ENCODE data around the gene DDX59.

DDX59 gene

DNA sequence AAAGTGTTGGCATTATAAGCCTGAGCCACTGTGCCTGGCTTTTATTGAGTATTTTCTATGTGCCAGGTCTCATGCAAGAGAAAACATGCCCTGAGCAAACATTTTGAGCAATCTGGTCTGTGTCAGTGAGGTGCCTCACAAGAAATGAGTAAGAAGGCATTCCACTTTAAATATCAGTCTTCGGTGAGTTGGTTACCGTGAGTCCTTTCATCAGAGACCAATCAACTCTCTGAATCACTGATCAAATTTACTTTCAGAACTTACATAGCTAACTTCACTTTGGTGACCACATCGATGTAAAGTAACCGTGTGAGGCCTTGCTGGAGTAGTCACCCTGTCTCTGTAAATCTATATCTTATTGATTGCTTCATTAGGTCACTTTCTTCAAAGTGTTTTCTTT, 14.3 kb upstream of the DDX59 start:
- no peak for DNase-seq (ENCODE audit: low read depth)
- H3K4me3 ChIP-seq (ENCODE audit: low read depth, low read length), result no peak overlapping the region
- TF ChIP-seq, protein P1, sequence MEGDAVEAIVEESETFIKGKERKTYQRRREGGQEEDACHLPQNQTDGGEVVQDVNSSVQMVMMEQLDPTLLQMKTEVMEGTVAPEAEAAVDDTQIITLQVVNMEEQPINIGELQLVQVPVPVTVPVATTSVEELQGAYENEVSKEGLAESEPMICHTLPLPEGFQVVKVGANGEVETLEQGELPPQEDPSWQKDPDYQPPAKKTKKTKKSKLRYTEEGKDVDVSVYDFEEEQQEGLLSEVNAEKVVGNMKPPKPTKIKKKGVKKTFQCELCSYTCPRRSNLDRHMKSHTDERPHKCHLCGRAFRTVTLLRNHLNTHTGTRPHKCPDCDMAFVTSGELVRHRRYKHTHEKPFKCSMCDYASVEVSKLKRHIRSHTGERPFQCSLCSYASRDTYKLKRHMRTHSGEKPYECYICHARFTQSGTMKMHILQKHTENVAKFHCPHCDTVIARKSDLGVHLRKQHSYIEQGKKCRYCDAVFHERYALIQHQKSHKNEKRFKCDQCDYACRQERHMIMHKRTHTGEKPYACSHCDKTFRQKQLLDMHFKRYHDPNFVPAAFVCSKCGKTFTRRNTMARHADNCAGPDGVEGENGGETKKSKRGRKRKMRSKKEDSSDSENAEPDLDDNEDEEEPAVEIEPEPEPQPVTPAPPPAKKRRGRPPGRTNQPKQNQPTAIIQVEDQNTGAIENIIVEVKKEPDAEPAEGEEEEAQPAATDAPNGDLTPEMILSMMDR (IDR thresholded peaks at IDR 0.05; ENCODE audit: insufficient read depth, low read depth, low read length, missing control alignments), result no peak

DNA sequence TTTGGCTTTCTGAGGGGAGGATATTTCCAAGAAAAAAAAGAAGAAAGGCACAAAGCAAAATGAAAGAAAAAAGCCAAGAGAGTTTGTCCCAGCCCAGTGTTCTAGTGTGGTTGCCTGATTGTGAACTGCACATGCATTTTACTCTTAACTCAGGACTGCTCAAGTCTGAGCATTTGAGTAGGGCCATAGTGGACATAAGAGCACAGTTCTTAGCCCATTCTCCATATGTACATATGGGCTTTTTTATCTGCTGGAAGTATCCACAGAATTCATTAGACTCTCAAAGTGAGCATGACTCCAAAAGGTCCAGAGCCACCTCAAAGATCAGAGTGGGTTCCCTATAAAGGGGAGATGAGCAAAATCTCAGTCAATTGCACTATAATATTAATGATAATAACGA, 13.6 kb upstream of the DDX59 start:
- no peak overlapping the region for H3K4me3 ChIP-seq (ENCODE audit: low read depth, low read length)
- DNase-seq (ENCODE audit: low read depth), result no peak
- TF ChIP-seq, protein P1 (IDR thresholded peaks at IDR 0.05; ENCODE audit: insufficient read depth, low read depth, low read length, missing control alignments), result no peak

DNA sequence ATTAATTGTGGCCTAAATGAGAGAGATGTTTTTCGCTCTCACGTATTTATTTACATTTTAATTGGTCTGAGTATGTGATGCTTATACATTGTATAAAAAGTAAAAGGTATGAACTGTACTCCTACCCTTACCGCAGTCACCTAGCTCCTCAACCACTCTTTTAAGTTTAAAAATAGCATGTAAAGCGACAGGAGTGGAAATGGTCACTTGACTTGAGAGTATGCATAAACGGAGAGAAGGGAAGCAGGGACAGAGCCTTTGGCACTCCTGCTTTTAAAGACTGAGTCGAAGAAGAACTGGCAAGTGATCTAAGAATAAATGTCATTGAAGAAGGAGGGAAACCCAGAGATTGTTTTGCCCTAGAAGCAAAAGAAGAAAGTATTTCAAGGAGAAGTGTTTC, 11.5 kb upstream of the DDX59 start:
- TF ChIP-seq, protein P1 (IDR thresholded peaks at IDR 0.05; ENCODE audit: insufficient read depth, low read depth, low read length, missing control alignments), result no peak
- no peak overlapping the region for H3K4me3 ChIP-seq (ENCODE audit: low read depth, low read length)
- DNase-seq (ENCODE audit: low read depth), result no peak

DNA sequence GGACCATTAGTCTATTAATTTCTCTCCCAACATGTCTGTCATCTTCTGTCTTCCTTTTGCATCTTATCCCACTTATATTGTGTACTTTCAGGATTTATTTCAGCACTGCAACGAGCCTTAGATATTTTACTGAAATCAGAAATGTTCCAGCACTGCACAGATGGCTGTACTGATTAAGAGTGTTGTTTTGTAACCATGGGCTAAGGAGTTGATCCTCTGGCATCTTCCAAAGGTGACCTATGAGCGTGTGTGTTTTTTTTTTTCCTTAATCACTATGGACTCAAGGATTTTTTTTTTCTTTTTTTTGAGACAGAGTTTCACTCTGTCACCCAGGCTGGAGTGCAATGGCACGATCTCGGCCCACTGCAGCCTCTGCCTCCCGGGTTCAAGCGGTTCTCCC, 7.1 kb upstream of the DDX59 start:
- TF ChIP-seq, protein P1 (IDR thresholded peaks at IDR 0.05; ENCODE audit: insufficient read depth, low read depth, low read length, missing control alignments), result no peak
- no peak overlapping the region for H3K4me3 ChIP-seq (ENCODE audit: low read depth, low read length)
- DNase-seq (ENCODE audit: low read depth), result no peak

DNA sequence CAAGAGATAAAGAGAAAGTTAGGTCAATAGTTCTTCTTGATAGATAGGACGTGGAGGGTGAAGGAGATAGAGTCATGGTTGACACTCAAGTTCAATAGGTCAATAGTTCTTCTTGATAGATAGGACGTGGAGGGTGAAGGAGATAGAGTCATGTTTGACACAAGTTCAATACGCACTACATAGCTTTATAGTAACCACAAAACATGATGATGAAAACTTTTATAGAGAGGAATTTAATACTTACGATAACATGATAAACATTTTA, 5.8 kb upstream of the DDX59 start:
- no peak for DNase-seq (ENCODE audit: low read depth)
- H3K4me3 ChIP-seq (ENCODE audit: low read depth, low read length), result no peak overlapping the region
- TF ChIP-seq, protein P1 (IDR thresholded peaks at IDR 0.05; ENCODE audit: insufficient read depth, low read depth, low read length, missing control alignments), result no peak

DNA sequence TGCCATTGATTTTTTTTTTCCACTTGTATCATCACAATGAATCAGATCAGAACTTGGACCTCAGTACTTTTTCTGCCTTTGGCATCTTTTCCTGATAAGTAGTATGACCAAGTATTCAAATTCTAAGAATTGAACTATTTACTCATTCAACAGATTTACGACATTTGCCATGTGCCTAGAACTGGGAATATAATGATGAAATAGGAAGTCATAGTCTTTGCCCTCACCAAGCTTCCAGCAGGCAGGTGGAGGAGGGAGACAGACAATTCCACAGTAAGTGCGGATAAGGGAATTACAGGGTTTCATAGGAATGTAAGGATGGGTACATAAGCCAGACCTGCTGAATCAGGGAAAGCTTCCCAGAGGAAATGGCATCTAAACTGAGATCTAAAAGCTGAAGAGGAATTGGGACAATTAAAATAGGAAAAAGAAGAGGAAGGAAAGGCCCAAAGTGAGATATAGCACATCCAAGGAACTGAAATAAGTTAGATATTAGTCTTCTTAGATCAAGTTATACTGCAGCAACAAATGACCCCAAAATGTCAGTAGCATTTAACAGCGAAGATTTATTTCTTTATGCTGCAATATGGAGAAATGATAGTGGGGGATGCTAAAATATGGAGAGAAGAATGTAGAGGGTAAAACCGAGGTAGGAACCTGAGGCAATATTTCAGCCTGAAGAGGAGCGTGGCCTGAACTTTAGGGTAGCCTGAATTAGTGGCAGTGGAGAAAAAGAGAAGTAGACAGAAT, 5.3 kb upstream of the DDX59 start:
- no peak overlapping the region for H3K4me3 ChIP-seq (ENCODE audit: low read depth, low read length)
- no peak for DNase-seq (ENCODE audit: low read depth)
- TF ChIP-seq, protein P1 (IDR thresholded peaks at IDR 0.05; ENCODE audit: insufficient read depth, low read depth, low read length, missing control alignments), result no peak

Measured in GM12865 (cell line).